ENCODE results near the gene FAM111B.

DNA sequence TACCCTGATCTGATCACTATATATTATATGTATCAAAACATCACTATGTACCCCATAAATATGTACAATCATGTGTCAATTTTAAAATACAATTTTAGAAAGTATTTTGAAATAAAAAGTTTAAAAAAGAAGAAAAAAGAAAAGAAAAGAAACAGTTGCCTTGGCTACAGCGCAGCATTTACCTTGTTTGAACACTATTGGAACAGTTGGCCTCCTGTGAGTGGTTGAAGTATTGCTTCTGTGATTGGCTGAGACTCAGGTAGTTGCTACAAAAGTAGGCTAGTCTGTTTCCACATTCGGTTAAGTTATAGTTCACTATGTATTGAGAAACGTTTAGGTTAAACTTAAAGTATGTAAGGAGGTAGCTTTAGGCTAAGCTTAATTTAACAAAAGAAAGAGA is 57.0 kb downstream of the FAM111B start:
- TF ChIP-seq SUZ12 (IDR thresholded peaks at IDR 0.05; ENCODE audit: extremely low read depth, insufficient read depth, insufficient read length) (no peak), YY1 (IDR thresholded peaks at IDR 0.05; ENCODE audit: insufficient read depth, insufficient read length) (no peak)
